ENCODE results near the gene ZBTB16. TPM values are rescaled to one million over a fixed set of nuclear protein-coding genes. Genes with fewer than 3 reads are reported as not detected.

The ZBTB16 gene
- total RNA-seq, 4 donors from 2014 or later, result 10.4 to 137 (median 18.8) TPM

GRCh38 chr11:114293201-114293711 lies 233.7 kb downstream of the ZBTB16 start:
- H3K36me3 ChIP-seq, result no peaks in the 10 kb centered on the region
- intact Hi-C loops (cut with DNase I), result no loop called here
- no peak for DNase-seq
- no peak overlapping the region for H3K4me3 ChIP-seq
- H3K9me3 ChIP-seq, result no peaks in the 10 kb centered on the region
- H3K27ac ChIP-seq, result peak overlapping the region in 3 of 4 donors; percentile 88 to 96 (median 88)
- no peaks in the 10 kb centered on the region for H3K27me3 ChIP-seq
- H3K4me1 ChIP-seq, result peaks cover 0 to 46% (median 15%) of the 10 kb centered on the region in 3 donors
- WGBS, 2 donors, result 43 to 53% methylated on average over 1 of the region's 1 CpG
- TF ChIP-seq POLR2A (IDR thresholded peaks at IDR 0.05), result no peak
- TF ChIP-seq, protein P1, sequence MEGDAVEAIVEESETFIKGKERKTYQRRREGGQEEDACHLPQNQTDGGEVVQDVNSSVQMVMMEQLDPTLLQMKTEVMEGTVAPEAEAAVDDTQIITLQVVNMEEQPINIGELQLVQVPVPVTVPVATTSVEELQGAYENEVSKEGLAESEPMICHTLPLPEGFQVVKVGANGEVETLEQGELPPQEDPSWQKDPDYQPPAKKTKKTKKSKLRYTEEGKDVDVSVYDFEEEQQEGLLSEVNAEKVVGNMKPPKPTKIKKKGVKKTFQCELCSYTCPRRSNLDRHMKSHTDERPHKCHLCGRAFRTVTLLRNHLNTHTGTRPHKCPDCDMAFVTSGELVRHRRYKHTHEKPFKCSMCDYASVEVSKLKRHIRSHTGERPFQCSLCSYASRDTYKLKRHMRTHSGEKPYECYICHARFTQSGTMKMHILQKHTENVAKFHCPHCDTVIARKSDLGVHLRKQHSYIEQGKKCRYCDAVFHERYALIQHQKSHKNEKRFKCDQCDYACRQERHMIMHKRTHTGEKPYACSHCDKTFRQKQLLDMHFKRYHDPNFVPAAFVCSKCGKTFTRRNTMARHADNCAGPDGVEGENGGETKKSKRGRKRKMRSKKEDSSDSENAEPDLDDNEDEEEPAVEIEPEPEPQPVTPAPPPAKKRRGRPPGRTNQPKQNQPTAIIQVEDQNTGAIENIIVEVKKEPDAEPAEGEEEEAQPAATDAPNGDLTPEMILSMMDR (IDR thresholded peaks at IDR 0.05), result no peak

GRCh38 chr11:114295676-114296604 lies 236.4 kb downstream of the ZBTB16 start, which contains the start of gene NNMT:
NNMT (plus strand) TSS chr11:114296399; CDS start chr11:114296557, 158 bp downstream.
- H3K27me3 ChIP-seq, result no peaks in the 10 kb centered on the region
- peak in 3 of 4 donors; percentile 43 to 52 (median 46) for TF ChIP-seq POLR2A (IDR thresholded peaks at IDR 0.05)
- TF ChIP-seq, protein P1 (IDR thresholded peaks at IDR 0.05), result no peak
- peaks cover 0 to 4% (median 0%) of the 10 kb centered on the region in 3 donors for H3K36me3 ChIP-seq
- peaks cover 0 to 46% (median 15%) of the 10 kb centered on the region in 3 donors for H3K4me1 ChIP-seq
- H3K4me3 ChIP-seq, result peak within 1 kb of the TSS; percentile 0 to 64 (median 43)
- no peaks in the 10 kb centered on the region for H3K9me3 ChIP-seq
- peak within 1 kb of the TSS; percentile 74 to 96 (median 88) for H3K27ac ChIP-seq
- DNase-seq, result no peak
- WGBS, 2 donors, result 42 to 52% methylated on average over 9 to 10 of the region's 11 CpGs
- intact Hi-C loops (cut with DNase I), result no loop called here

GRCh38 chr11:114296605-114297372 lies 237.3 kb downstream of the ZBTB16 start:
- Histone ChIP-seq H3K4me1 (peaks cover 0 to 38% (median 15%) of the 10 kb centered on the region in 3 donors), H3K27ac (peak overlapping the region; percentile 74 to 96 (median 88)), H3K27me3 (no peaks in the 10 kb centered on the region), H3K4me3 (peak overlapping the region; percentile 0 to 64 (median 43)), H3K36me3 (peaks cover 0 to 12% (median 0%) of the 10 kb centered on the region in 3 donors), H3K9me3 (peaks cover 0 to under 1% (median 0%) of the 10 kb centered on the region in 3 donors)
- 45 to 60% methylated on average over 6 to 7 of the region's 7 CpGs for WGBS, 2 donors
- intact Hi-C loops (cut with DNase I), result no loop called here
- DNase-seq, result no peak
- TF ChIP-seq POLR2A (IDR thresholded peaks at IDR 0.05), result no peak
- TF ChIP-seq, protein P1 (IDR thresholded peaks at IDR 0.05), result no peak

DNA sequence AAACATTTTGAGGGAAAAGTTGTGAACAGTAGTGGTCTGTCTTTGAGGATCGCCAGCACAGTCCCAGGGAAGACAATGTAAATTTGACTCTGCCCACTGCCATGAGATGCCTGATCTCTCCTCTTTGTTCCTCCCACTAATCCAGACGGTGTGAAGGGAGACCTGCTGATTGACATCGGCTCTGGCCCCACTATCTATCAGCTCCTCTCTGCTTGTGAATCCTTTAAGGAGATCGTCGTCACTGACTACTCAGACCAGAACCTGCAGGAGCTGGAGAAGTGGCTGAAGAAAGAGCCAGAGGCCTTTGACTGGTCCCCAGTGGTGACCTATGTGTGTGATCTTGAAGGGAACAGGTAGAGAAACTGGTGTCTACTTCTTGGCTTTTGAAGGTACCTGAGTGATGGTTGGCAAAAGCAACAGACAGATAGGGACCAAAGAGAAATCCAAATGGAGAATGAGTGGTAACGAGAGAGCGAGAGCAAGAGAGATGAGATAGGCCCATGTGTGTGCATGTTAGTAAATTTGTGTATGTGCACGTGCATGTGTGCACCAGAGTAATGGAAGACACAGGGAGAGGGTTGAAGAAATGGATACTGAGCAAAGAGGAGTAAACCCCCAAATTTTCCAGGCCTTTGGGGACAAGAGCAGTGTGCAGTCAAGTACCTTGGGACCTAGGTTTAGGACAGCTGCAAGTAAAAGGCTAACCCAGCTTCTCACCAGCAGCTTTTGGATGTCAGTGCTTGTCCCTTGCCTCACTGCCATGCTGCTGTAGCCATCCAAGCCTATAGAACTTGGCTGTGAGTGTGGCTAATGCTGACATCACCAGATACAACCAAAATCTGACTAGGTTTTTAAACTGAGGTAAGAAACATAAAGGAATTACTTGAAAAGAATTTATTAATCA lies 238.5 kb downstream of the ZBTB16 start:
- TF ChIP-seq POLR2A (IDR thresholded peaks at IDR 0.05), result no peak
- TF ChIP-seq, protein P1 (IDR thresholded peaks at IDR 0.05), result no peak
- 67 to 80% methylated on average over 8 of the region's 8 CpGs for WGBS, 2 donors
- peaks cover 0 to 16% (median 0%) of the 10 kb centered on the region in 3 donors for H3K36me3 ChIP-seq
- H3K4me1 ChIP-seq, result peaks cover 0 to 27% (median 11%) of the 10 kb centered on the region in 3 donors
- intact Hi-C loops (cut with DNase I), result no loop called here
- peak overlapping the region; percentile 74 to 88 (median 88) for H3K27ac ChIP-seq
- peaks cover 0 to 4% (median 0%) of the 10 kb centered on the region in 3 donors for H3K9me3 ChIP-seq
- peak overlapping the region; percentile 0 to 64 (median 43) for H3K4me3 ChIP-seq
- no peaks in the 10 kb centered on the region for H3K27me3 ChIP-seq
- DNase-seq, result no peak

Data from esophagus squamous epithelium (tissue), 5 donors.